H1 (cell line): Measurements from ENCODE around the gene GOSR1. TPM values are rescaled to one million over a fixed set of nuclear protein-coding genes. Genes with fewer than 3 reads are reported as not detected.

Experiments used
- CTCF ChIA-PET: fragments of 300-600 bp; sonication (Branson Sonifier 250); formaldehyde crosslinking; loops from one replicate; lab custom pipeline; 2021; ENCODE audit not compliant: partially characterized antibody; lab: Charles Lee
- POLR2A ChIA-PET: fragments of 300-600 bp; sonication (Branson Sonifier 250); formaldehyde crosslinking; loops from one replicate; lab custom pipeline; 2021; ENCODE audit warnings: inconsistent platforms; ENCODE audit not compliant: partially characterized antibody; lab: Charles Lee
- DNase-seq, 2 experiments: peaks; one replicate each; pipeline versions ENCODE4 v3.0.0 to v3.0.0-alpha.2; 2010 to 2022; ENCODE audit warnings: low spot score in 2 of 2, low read depth in 1 of 2, mixed read lengths in 1 of 2
- FAIRE-seq: peaks from 2 replicates; lab custom pipeline; 2011; peaks lifted over from hg19 to GRCh38; lab: Jason Lieb, UNC
- H2AFZ ChIP-seq: 2 replicates; pipeline ENCODE4 v1.8.1; 2012; ENCODE audit warnings: low read length, inconsistent platforms
- H2AK5ac ChIP-seq: 2 replicates; pipeline ENCODE4 v1.6.1; 2013; ENCODE audit warnings: low read depth, low read length
- H2BK120ac ChIP-seq: replicated peaks from 2 replicates; pipeline ENCODE3; 2013; ENCODE audit warnings: low read depth, low read length, inconsistent platforms
- H2BK12ac ChIP-seq: 2 replicates; pipeline ENCODE4 v1.6.1; 2013; ENCODE audit warnings: low read depth, low read length
- H2BK15ac ChIP-seq: 2 replicates; pipeline ENCODE4 v1.6.1; 2013; ENCODE audit warnings: low read length
- H2BK20ac ChIP-seq: 2 replicates; pipeline ENCODE4 v1.6.1; 2013; ENCODE audit warnings: low read length
- H2BK5ac ChIP-seq: 2 replicates; pipeline ENCODE4 v1.6.1; 2013; ENCODE audit warnings: low read depth, low read length
- H3K14ac ChIP-seq: 2 replicates; pipeline ENCODE4 v1.6.1; 2013; ENCODE audit warnings: inconsistent platforms; ENCODE audit not compliant: insufficient read length
- H3K18ac ChIP-seq: 2 replicates; pipeline ENCODE4 v1.6.1; 2013; ENCODE audit warnings: low read length; ENCODE audit errors: extremely low read depth
- H3K23ac ChIP-seq: 2 replicates; pipeline ENCODE4 v1.6.1; 2013; ENCODE audit warnings: inconsistent platforms; ENCODE audit not compliant: insufficient read length
- H3K23me2 ChIP-seq: 2 replicates; pipeline ENCODE4 v1.6.1; 2013; ENCODE audit warnings: low read depth, low read length
- H3K27ac ChIP-seq: 2 replicates; pipeline ENCODE4 v1.6.1; 2011; ENCODE audit warnings: low read depth, low read length, inconsistent platforms
- H3K27me3 ChIP-seq, 4 experiments: replicated peaks in 1 of 4; 1 replicate in 1 of 4; 2 replicates in 3 of 4; pipeline versions ENCODE4 v1.6.1 to v1.8.1; 2011 to 2013; ENCODE audit warnings: low read length in 3 of 4, mild to moderate bottlenecking in 3 of 4, inconsistent platforms in 2 of 4, mixed read lengths in 2 of 4, moderate library complexity in 1 of 4; ENCODE audit not compliant: control insufficient read depth in 3 of 4, insufficient read depth in 3 of 4; ENCODE audit errors: extremely low read depth in 1 of 4
- H3K36me3 ChIP-seq, 4 experiments: 2 replicates each; pipeline versions ENCODE4 v1.6.1 to v1.8.1; 2011 to 2013; ENCODE audit warnings: mild to moderate bottlenecking in 4 of 4, low read length in 3 of 4, moderate library complexity in 2 of 4, control low read depth in 1 of 4, inconsistent platforms in 1 of 4; ENCODE audit not compliant: insufficient read depth in 4 of 4, control insufficient read depth in 2 of 4
- H3K4ac ChIP-seq: replicated peaks from 2 replicates; pipeline ENCODE3; 2013; ENCODE audit warnings: low read length, low read depth, mixed read lengths, inconsistent platforms; ENCODE audit not compliant: insufficient read length
- H3K4me1 ChIP-seq, 4 experiments: replicated peaks in 1 of 4; 1 replicate in 1 of 4; 2 replicates in 3 of 4; pipeline versions ENCODE4 v1.6.1 to v1.8.1; 2011 to 2013; ENCODE audit warnings: low read length in 3 of 4, inconsistent platforms in 2 of 4, mixed read lengths in 1 of 4; ENCODE audit not compliant: insufficient read depth in 4 of 4, control insufficient read depth in 3 of 4
- H3K4me2 ChIP-seq, 2 experiments: 2 replicates each; pipeline versions ENCODE4 v1.6.1 to v1.8.1; 2011 to 2013; ENCODE audit warnings: low read depth in 2 of 2, low read length in 2 of 2, control low read depth in 1 of 2, inconsistent platforms in 1 of 2, mild to moderate bottlenecking in 1 of 2; ENCODE audit not compliant: insufficient read depth in 1 of 2
- H3K4me3 ChIP-seq, 4 experiments: fragments of 200-600, 300-600 bp in 1 of 4; sonication (generic), shearing (Covaris generic), sonication (Bioruptor Twin) in 1 of 4; 2 replicates each; pipeline versions ENCODE4 v1.5.1 to v1.8.1; 2011 to 2016; ENCODE audit warnings: low read length in 4 of 4, low read depth in 3 of 4, control low read depth in 2 of 4, inconsistent platforms in 2 of 4, mild to moderate bottlenecking in 2 of 4, mixed read lengths in 1 of 4, moderate library complexity in 1 of 4; ENCODE audit not compliant: insufficient read depth in 2 of 4; ENCODE audit errors: extremely low read depth in 1 of 4
- H3K56ac ChIP-seq: replicated peaks from 2 replicates; pipeline ENCODE3; 2013; ENCODE audit warnings: low read depth, mild to moderate bottlenecking, mixed read lengths, low read length, inconsistent platforms; ENCODE audit not compliant: insufficient read length
- H3K79me1 ChIP-seq: 2 replicates; pipeline ENCODE4 v1.6.1; 2013; ENCODE audit warnings: low read depth, low read length, control low read depth
- H3K79me2 ChIP-seq, 2 experiments: 2 replicates each; pipeline versions ENCODE4 v1.6.1 to v1.8.1; 2012 to 2013; ENCODE audit warnings: low read length in 2 of 2, mild to moderate bottlenecking in 2 of 2, inconsistent platforms in 1 of 2; ENCODE audit not compliant: insufficient read depth in 2 of 2, control insufficient read depth in 1 of 2
- H3K9ac ChIP-seq, 4 experiments: replicated peaks in 1 of 4; 1 replicate in 1 of 4; 2 replicates in 3 of 4; pipeline versions ENCODE4 v1.6.1 to v1.8.1; 2011 to 2013; ENCODE audit warnings: low read depth in 3 of 4, low read length in 3 of 4, control low read depth in 2 of 4, mild to moderate bottlenecking in 2 of 4, moderate library complexity in 2 of 4, inconsistent platforms in 1 of 4; ENCODE audit errors: extremely low read depth in 1 of 4
- H3K9me3 ChIP-seq, 2 experiments: 2 replicates each; pipeline versions ENCODE4 v1.6.1 to v1.8.1; 2012 to 2013; ENCODE audit warnings: mild to moderate bottlenecking in 2 of 2, moderate library complexity in 2 of 2, control low read depth in 1 of 2, inconsistent platforms in 1 of 2, low read depth in 1 of 2, low read length in 1 of 2, mixed read lengths in 1 of 2; ENCODE audit not compliant: insufficient read depth in 2 of 2
- H4K20me1 ChIP-seq, 2 experiments: replicated peaks in 1 of 2; 2 replicates each; pipeline versions ENCODE3 to v1.8.1; 2011 to 2013; ENCODE audit warnings: inconsistent platforms in 2 of 2, low read length in 2 of 2, mild to moderate bottlenecking in 1 of 2; ENCODE audit not compliant: insufficient read depth in 2 of 2, control insufficient read depth in 1 of 2
- H4K5ac ChIP-seq: 2 replicates; pipeline ENCODE4 v1.6.1; 2013; ENCODE audit warnings: low read length, low read depth, mixed read lengths, inconsistent platforms; ENCODE audit not compliant: insufficient read length
- H4K8ac ChIP-seq: 2 replicates; pipeline ENCODE4 v1.8.0; 2013; ENCODE audit warnings: mild to moderate bottlenecking, moderate library complexity, low read length, inconsistent platforms; ENCODE audit not compliant: insufficient read depth; ENCODE audit errors: extremely low read depth
- H4K91ac ChIP-seq: replicated peaks from 2 replicates; pipeline ENCODE3; 2013; ENCODE audit warnings: low read length, mixed read lengths, inconsistent platforms; ENCODE audit not compliant: insufficient read length
- FOSL1 ChIP-seq: IDR thresholded peaks from 2 replicates; pipeline ENCODE4 v1.6.1; 2011; ENCODE audit warnings: mild to moderate bottlenecking, low read depth, low read length, moderate library complexity; ENCODE audit not compliant: insufficient read depth
- SIRT6 ChIP-seq: IDR thresholded peaks from one replicate; pipeline ENCODE4 v1.7.1; 2012; ENCODE audit warnings: low read length, inconsistent platforms
- SP2 ChIP-seq: IDR thresholded peaks from 2 replicates; pipeline ENCODE4 v1.6.1; 2012; ENCODE audit warnings: mild to moderate bottlenecking, low read length, inconsistent platforms
- SRF ChIP-seq: IDR thresholded peaks from 2 replicates; pipeline ENCODE4 v1.6.1; 2011; ENCODE audit warnings: mild to moderate bottlenecking, low read depth, low read length, moderate library complexity
- TAF1 ChIP-seq: IDR thresholded peaks from 2 replicates; pipeline ENCODE4 v1.6.1; 2011; ENCODE audit warnings: mild to moderate bottlenecking, low read depth, low read length
- WGBS, 2 experiments: shearing (Covaris generic) in 1 of 2; methylation state at CpG; one replicate each; pipeline versions ENCODE4 v1.1.6 to v1.1.7; 2013 to 2015; ENCODE audit warnings: low lambda C conversion rate in 2 of 2, mixed read lengths in 2 of 2, inconsistent platforms in 1 of 2, low coverage in 1 of 2, missing lambda C conversion rate in 1 of 2; ENCODE audit not compliant: insufficient replicate concordance in 2 of 2, insufficient coverage in 1 of 2, insufficient read length in 1 of 2; ENCODE audit errors: extremely low coverage in 1 of 2, missing lambda C conversion rate in 1 of 2; 5-methylcytosine and 5-hydroxymethylcytosine counted together
- polyA plus RNA-seq, 7 experiments: library from polyadenylated mRNA; depleted of rRNA in 3 of 7; stranded (reverse) in 5 of 7; unstranded in 2 of 7; fragments of >200 nt in 5 of 7; fragments of 200-250 nt in 2 of 7; gene quantifications; 1 replicate in 5 of 7; 2 replicates in 1 of 7; 4 replicates in 1 of 7; pipeline versions ENCODE4 v1.2.1 to v1.2.3, GENCODE V29; 2011 to 2013; ENCODE audit warnings: missing spikeins in 2 of 7, mixed read lengths in 2 of 7
- total RNA-seq: library from RNA; stranded (reverse); fragmentation: NEBNext Ultra II Directional; extraction: Animal tissue kit (Norgen Biotek cat#: 25700); gene quantifications from 2 replicates; pipeline ENCODE4 v1.2.1, GENCODE V29; 2021

Gene GOSR1
- total and polyA plus RNA-seq, 2 of the 8 experiments (the other 6 are each of a cell fraction or from before 2014, with no cell fraction given): 9.2 to 43.3 TPM

DNA sequence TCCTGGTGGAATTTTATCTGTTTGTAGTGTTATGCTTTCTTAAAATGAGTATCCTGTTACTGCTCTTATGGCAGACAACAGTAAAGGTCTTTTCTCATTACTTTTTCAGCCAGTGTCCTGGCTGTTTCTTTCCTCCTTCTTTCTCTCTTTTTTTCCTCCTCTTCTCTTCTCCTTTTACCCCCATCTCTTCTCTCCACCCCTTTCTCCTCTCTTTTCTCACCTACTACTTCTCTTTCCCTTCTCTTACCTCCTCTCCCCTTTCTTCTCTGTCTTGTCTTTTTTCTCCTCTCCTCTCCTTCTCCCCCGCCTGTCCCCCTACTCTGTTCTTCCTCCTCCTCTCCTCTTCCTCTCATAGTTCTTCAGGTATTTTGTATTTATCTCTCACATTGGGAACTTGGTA lies 49.6 kb upstream of the GOSR1 start:
- no peak overlapping the region for H2BK12ac ChIP-seq
- peaks cover 0 to 18% (median 5%) of the 10 kb centered on the region in 4 experiments; a peak in 5 of 8 replicates for H3K36me3 ChIP-seq
- CTCF ChIA-PET: no interaction called here
- no peak overlapping the region for H2BK15ac ChIP-seq
- TF ChIP-seq SP2: no peak
- TF ChIP-seq SRF: no peak
- TF ChIP-seq TAF1: no peak
- TF ChIP-seq FOSL1: no peak
- no peak for TF ChIP-seq SIRT6
- H4K91ac ChIP-seq: no peak overlapping the region
- no peak overlapping the region for H3K27ac ChIP-seq
- no peaks in the 10 kb centered on the region for H3K79me2 ChIP-seq
- H3K79me1 ChIP-seq: no peaks in the 10 kb centered on the region
- 82% methylated on average over 1 of the region's 1 CpG; no CpG with 5 or more reads in 1 of the 2 experiments for WGBS, 2 experiments
- FAIRE-seq: no peak
- H3K23me2 ChIP-seq: no peaks in the 10 kb centered on the region
- no peak overlapping the region for H3K56ac ChIP-seq
- H2AK5ac ChIP-seq: no peak overlapping the region
- H3K14ac ChIP-seq: no peak overlapping the region
- H3K4me3 ChIP-seq: no peak overlapping the region
- H4K8ac ChIP-seq: no peak overlapping the region
- H3K4me1 ChIP-seq: no peaks in the 10 kb centered on the region
- H3K23ac ChIP-seq: no peak overlapping the region
- no peaks in the 10 kb centered on the region for H3K9me3 ChIP-seq
- DNase-seq: no peak
- H2BK120ac ChIP-seq: no peak overlapping the region
- H2BK20ac ChIP-seq: no peak overlapping the region
- no peak overlapping the region for H3K4me2 ChIP-seq
- H4K20me1 ChIP-seq: no peaks in the 10 kb centered on the region
- POLR2A ChIA-PET: no interaction called here
- H2AFZ ChIP-seq: no peak overlapping the region
- H3K18ac ChIP-seq: no peak overlapping the region
- no peak overlapping the region for H3K4ac ChIP-seq
- peaks cover 0 to 1% (median 0%) of the 10 kb centered on the region in 4 experiments; a peak in 1 of 7 replicates for H3K27me3 ChIP-seq
- no peak overlapping the region for H3K9ac ChIP-seq
- H4K5ac ChIP-seq: no peak overlapping the region
- no peak overlapping the region for H2BK5ac ChIP-seq
